K562 (cell line): Measurements from ENCODE around the gene MPRIP. TPM values are rescaled to one million over a fixed set of nuclear protein-coding genes. Genes with fewer than 3 reads are reported as not detected.
A peak's percentile ranks its signal among the peaks of the same experiment; 100 is the strongest.

Source experiments
- ATAC-seq: fragments of 200-7000 bp; cut with Tn5 transposase; 3 replicates; pipeline ENCODE4 v1.9.1; 2020; ENCODE audit warnings: moderate library complexity
- BruUV-seq: library from RNA; stranded (reverse); fragments of 400-500 nt; replicated peaks from 2 replicates; lab custom pipeline; 2021; lab: Mats Ljungman, UMichigan
- CTCF ChIA-PET: fragments of 300-600 bp; formaldehyde crosslinking; extraction: SDS; loops from one replicate; lab custom pipeline; 2021; ENCODE audit warnings: low intra/inter-chr PET ratio; lab: Yijun Ruan, JAX
- POLR2A ChIA-PET: fragments of 300-600, 350-650 bp; sonication (Branson Sonifier 250); formaldehyde crosslinking; extraction: SDS; loops from one replicate; lab custom pipeline; 2021; ENCODE audit warnings: antibody characterized with exemption, inconsistent platforms; lab: Yijun Ruan, JAX
- DNase-seq, 4 experiments: peaks; one replicate each; pipeline versions ENCODE4 v3.0.0 to v3.0.0-alpha.2; 2011 to 2018; ENCODE audit warnings: low spot score in 3 of 4, mixed read lengths in 3 of 4; ENCODE audit errors: extremely low read depth in 1 of 4
- FAIRE-seq: peaks from 2 replicates; lab custom pipeline; 2011; peaks lifted over from hg19 to GRCh38; lab: Jason Lieb, UNC
- H2AFZ ChIP-seq: 2 replicates; pipeline ENCODE4 v1.6.0; 2011; ENCODE audit warnings: low read depth, low read length, control low read depth, inconsistent platforms
- H3K27ac ChIP-seq: fragments of 200-600 bp; 3 replicates; pipeline ENCODE4 v1.8.0; 2011; ENCODE audit warnings: low read depth, mild to moderate bottlenecking, control low read depth, inconsistent platforms, low read length, moderate library complexity, mixed read lengths; ENCODE audit errors: extremely low read depth
- H3K27me3 ChIP-seq, 2 experiments: fragments of 300-600 bp in 1 of 2; 2 replicates in 1 of 2; 3 replicates in 1 of 2; pipeline versions ENCODE4 v1.6.0 to v1.8.0; 2011; ENCODE audit warnings: inconsistent platforms in 2 of 2, low read length in 2 of 2, mild to moderate bottlenecking in 1 of 2, mixed read lengths in 1 of 2, moderate library complexity in 1 of 2; ENCODE audit not compliant: control insufficient read depth in 2 of 2, insufficient read depth in 2 of 2
- H3K36me3 ChIP-seq: fragments of 300-600 bp; 3 replicates; pipeline ENCODE4 v1.8.0; 2011; ENCODE audit warnings: mild to moderate bottlenecking, low read length, inconsistent platforms; ENCODE audit not compliant: control insufficient read depth, insufficient read depth
- H3K4me1 ChIP-seq, 2 experiments: fragments of 200-600 bp in 1 of 2; replicated peaks in 1 of 2; 2 replicates in 1 of 2; 3 replicates in 1 of 2; pipeline versions ENCODE4 v1.5.1 to v1.8.0; 2011; ENCODE audit warnings: inconsistent platforms in 2 of 2, low read length in 2 of 2, mild to moderate bottlenecking in 1 of 2, mixed read lengths in 1 of 2, moderate library complexity in 1 of 2; ENCODE audit not compliant: control insufficient read depth in 2 of 2, insufficient read depth in 2 of 2
- H3K4me2 ChIP-seq: 2 replicates; pipeline ENCODE4 v1.6.1; 2011; ENCODE audit warnings: low read length, control low read depth, inconsistent platforms, mixed read lengths; ENCODE audit not compliant: insufficient read depth
- H3K4me3 ChIP-seq: fragments of 200-600 bp; sonication (generic), shearing (Covaris generic); 2 replicates; pipeline ENCODE4 v1.5.1; 2016; ENCODE audit warnings: control low read depth, inconsistent platforms
- H3K79me2 ChIP-seq: fragments of 200-600 bp; 3 replicates; pipeline ENCODE4 v1.8.0; 2011; ENCODE audit warnings: low read length, inconsistent platforms; ENCODE audit not compliant: control insufficient read depth, insufficient read depth
- H3K9ac ChIP-seq, 2 experiments: 2 replicates each; pipeline versions ENCODE4 v1.6.0 to v1.6.1; 2011; ENCODE audit warnings: low read depth in 2 of 2, low read length in 2 of 2, control low read depth in 1 of 2, inconsistent platforms in 1 of 2, mild to moderate bottlenecking in 1 of 2, mixed read lengths in 1 of 2; ENCODE audit not compliant: insufficient read depth in 1 of 2
- H3K9me1 ChIP-seq: one replicate; pipeline ENCODE4 v1.6.0; 2011; ENCODE audit warnings: inconsistent platforms, mild to moderate bottlenecking, low read length, moderate library complexity; ENCODE audit not compliant: control insufficient read depth, insufficient read depth
- H3K9me3 ChIP-seq: replicated peaks from 2 replicates; pipeline ENCODE4 v1.5.1; 2011; ENCODE audit warnings: low read depth, low read length, inconsistent platforms; ENCODE audit not compliant: control insufficient read depth, insufficient read depth
- H4K20me1 ChIP-seq: replicated peaks from 2 replicates; pipeline ENCODE4 v1.6.1; 2011; ENCODE audit warnings: low read length, inconsistent platforms, mixed read lengths; ENCODE audit not compliant: control insufficient read depth, insufficient read depth
- CAMTA2 ChIP-seq: fragments of 250-450 bp; sonication (Bioruptor Pico); conservative IDR thresholded peaks from 2 replicates; pipeline ENCODE4 v1.5.1; 2022
- CHD4 ChIP-seq: fragments of 200-600 bp; sonication (generic); IDR thresholded peaks from 3 replicates; pipeline ENCODE4 v1.6.1; 2012; ENCODE audit warnings: low read depth, mild to moderate bottlenecking, mixed read lengths, low read length, inconsistent platforms; ENCODE audit not compliant: insufficient read depth, insufficient replicate concordance, poor library complexity, severe bottlenecking
- ETV6 ChIP-seq, 3 experiments: fragments of 150-350 bp in 1 of 3; sonication (generic) in 1 of 3; formaldehyde crosslinking in 1 of 3; IDR thresholded peaks; 2 replicates each; pipeline versions ENCODE4 v1.6.1 to v1.8.0; 2014 to 2022; ENCODE audit warnings: borderline replicate concordance in 2 of 3, low read depth in 2 of 3, antibody characterized with exemption in 1 of 3, low read length in 1 of 3, mild to moderate bottlenecking in 1 of 3, missing genetic modification reagents in 1 of 3
- POLR2G ChIP-seq: fragments of 200-400 bp; formaldehyde crosslinking; IDR thresholded peaks from 2 replicates; pipeline ENCODE4 v1.6.1; 2017; ENCODE audit warnings: low read depth, mild to moderate bottlenecking, antibody characterized with exemption, low read length, moderate library complexity
- RAD51 ChIP-seq: fragments of 450-650 bp; IDR thresholded peaks from 2 replicates; pipeline ENCODE4 v1.7.1; 2016; ENCODE audit warnings: low read depth, mild to moderate bottlenecking, borderline replicate concordance
- SP1 ChIP-seq: sonication (generic); formaldehyde crosslinking; IDR thresholded peaks from 2 replicates; pipeline ENCODE4 v1.8.1; 2022; ENCODE audit warnings: mild to moderate bottlenecking, missing genetic modification reagents
- TAF1 ChIP-seq: IDR thresholded peaks from 2 replicates; pipeline ENCODE4 v1.6.1; 2011; ENCODE audit warnings: mild to moderate bottlenecking, low read length, moderate library complexity; ENCODE audit not compliant: insufficient read depth, control insufficient read depth, severe bottlenecking; ENCODE audit errors: extremely low read depth
- ZBED1 ChIP-seq: IDR thresholded peaks from 2 replicates; pipeline ENCODE4 v1.6.1; 2014
- ZNF57 ChIP-seq: fragments of 450-650 bp; formaldehyde crosslinking; IDR thresholded peaks from 2 replicates; pipeline ENCODE4 v1.4.0; 2020; ENCODE audit warnings: mild to moderate bottlenecking, moderate library complexity
- WGBS: fragments of 100-300 bp; shearing (Covaris generic); methylation state at CpG from one replicate; pipeline ENCODE4 v1.1.6; 2016; ENCODE audit warnings: low coverage, mixed read lengths; ENCODE audit not compliant: insufficient coverage; ENCODE audit errors: missing lambda C conversion rate; 5-methylcytosine and 5-hydroxymethylcytosine counted together
- in situ Hi-C: fragments of 300-500 bp; cut with MboI; formaldehyde crosslinking; loops from 4 replicates; pipeline ENCODE4 v1.15.0; 2018; ENCODE audit warnings: inconsistent platforms, mixed read lengths
- intact Hi-C: fragments of 100-400 bp; cut with micrococcal nuclease; formaldehyde crosslinking; loops from 2 replicates; pipeline ENCODE4 v1.14.2; 2022
- polyA plus RNA-seq, 8 experiments: library from polyadenylated mRNA; depleted of rRNA in 4 of 8; stranded (reverse) in 5 of 8; unstranded in 3 of 8; fragments of >200 nt; fragmentation: Nextera tagmentation in 2 of 8; fragmentation: Illumina TruSeq in 1 of 8; extraction: Ambion mirVana in 2 of 8; extraction: Trizol in 1 of 8; gene quantifications; 2 replicates each; pipeline versions ENCODE4 v1.2.1 to v1.2.3, GENCODE V29; 2011 to 2014; ENCODE audit warnings: inconsistent platforms in 1 of 8, missing spikeins in 1 of 8
- total RNA-seq, 7 experiments: library from RNA; depleted of rRNA in 6 of 7; stranded (reverse); fragments of >200 nt in 6 of 7; fragmentation: Illumina TruSeq in 2 of 7; extraction: Trizol in 2 of 7; gene quantifications; 2 replicates each; pipeline versions ENCODE4 v1.2.1 to v1.2.3, GENCODE V29; 2011 to 2021; ENCODE audit warnings: low replicate concordance in 1 of 7
- TF ChIP-seq, protein P1 (sequence below): fragments of 450-650 bp; IDR thresholded peaks from 2 replicates; pipeline ENCODE4 v1.7.1; 2018; ENCODE audit warnings: mild to moderate bottlenecking, low read depth; ENCODE audit not compliant: partially characterized antibody
- TF ChIP-seq, protein P2 (sequence below): sonication (generic); formaldehyde crosslinking; IDR thresholded peaks from 2 replicates; pipeline ENCODE4 v1.8.0; 2023; ENCODE audit warnings: mild to moderate bottlenecking, missing genetic modification reagents
- TF ChIP-seq, protein P3 (sequence below): fragments of 200-800 bp; sonication (Bioruptor generic); IDR thresholded peaks from 2 replicates; pipeline ENCODE4 v1.6.1; 2017; ENCODE audit warnings: missing genetic modification characterization, missing compliant biosample characterization
- TF ChIP-seq, protein P4 (sequence below): sonication (generic); IDR thresholded peaks from 2 replicates; pipeline ENCODE4 v1.6.1; 2016

The MPRIP gene
- total and polyA plus RNA-seq, 9 of the 15 experiments (the other 6 are each of a cell fraction or from before 2014, with no cell fraction given), result 10.0 to 72.6 (median 30.1) TPM

DNA sequence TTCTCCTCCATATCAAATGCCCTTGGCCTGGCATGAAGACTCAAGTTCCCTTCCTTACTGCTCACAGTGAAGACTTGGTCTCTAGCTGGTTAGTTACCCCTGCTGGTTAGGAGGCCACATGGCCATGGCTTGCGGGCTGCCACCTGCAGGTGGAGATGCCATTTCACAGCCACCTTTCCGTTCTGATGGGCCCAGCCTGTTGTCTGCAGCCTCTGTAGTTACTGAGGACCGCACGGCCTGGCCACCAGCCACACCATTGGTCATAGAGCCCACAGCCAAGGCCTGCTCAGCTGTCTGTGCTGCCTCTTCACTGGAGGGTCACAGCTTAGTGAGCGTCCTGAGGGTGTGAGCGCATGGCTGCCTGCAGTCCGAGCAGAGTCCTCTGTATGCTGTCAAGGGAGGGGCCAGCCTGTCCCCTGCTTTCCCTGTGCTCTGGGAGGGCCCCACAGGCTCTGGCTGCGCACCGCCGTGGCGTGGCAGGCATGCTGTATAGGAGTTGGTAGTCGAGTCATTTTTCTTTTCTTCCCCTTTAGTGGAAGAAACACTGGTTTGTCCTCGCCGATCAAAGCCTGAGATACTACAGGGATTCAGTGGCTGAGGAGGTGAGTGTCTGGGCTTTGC lies 104.6 kb downstream of the MPRIP start:
- CTCF ChIA-PET, result interaction anchor here (0.9 kb wide), 1 partner anchor 145 kb away, joined by 3 read pairs; no protein-coding TSS in a partner anchor
- Histone ChIP-seq H3K4me1 (peaks cover 0 to 6% of the 10 kb centered on the region in 2 experiments; a peak in 1 of 5 replicates), H3K4me3 (no peak overlapping the region), H3K36me3 (peaks cover 42% of the 10 kb centered on the region; the same call in 2 of the 3 replicates), H3K27me3 (no peaks in the 10 kb centered on the region), H3K9me3 (no peaks in the 10 kb centered on the region), H3K9ac (no peak overlapping the region), H2AFZ (no peak overlapping the region), H3K27ac (no peak overlapping the region), H3K9me1 (no peaks in the 10 kb centered on the region), H4K20me1 (no peaks in the 10 kb centered on the region), H3K4me2 (no peak overlapping the region), H3K79me2 (no peaks in the 10 kb centered on the region)
- no peak for FAIRE-seq
- in situ Hi-C loops, result no loop called here
- intact Hi-C loops, result loop anchor here (10.0 kb wide), 1 partner anchor 168 kb away; no protein-coding TSS in a partner anchor
- peak; percentile 55; the same call in 1 of the 3 replicates for ATAC-seq
- 78% methylated on average over 8 of the region's 14 CpGs for WGBS
- POLR2A ChIA-PET, result interaction anchor here (1.0 to 1.6 kb wide), 2 partner anchors 11 to 12 kb away, joined by 3 read pairs; no protein-coding TSS in a partner anchor
- DNase-seq, result peak in 1 of 4 experiments; percentile 10
- BruUV-seq, result no TSS peak
- TF ChIP-seq ETV6 (IDR thresholded peaks at IDR 0.05; ENCODE audit: borderline replicate concordance in 1 of 2, low read depth in 2 of 2, low read length in 1 of 2), result no peak
- no peak for TF ChIP-seq ETV6 (CRISPR knock-in tag; IDR thresholded peaks at IDR 0.05; ENCODE audit: borderline replicate concordance)
- peak; percentile 25; the same call in 1 of the 2 replicates for TF ChIP-seq POLR2G
- no peak for TF ChIP-seq RAD51
- TF ChIP-seq ZBED1, result no peak
- TF ChIP-seq SP1 (CRISPR knock-in tag), result no peak
- no peak for TF ChIP-seq CHD4
- TF ChIP-seq TAF1, result no peak
- no peak for TF ChIP-seq ZNF57 (CRISPR knock-in tag)
- TF ChIP-seq, protein P1, sequence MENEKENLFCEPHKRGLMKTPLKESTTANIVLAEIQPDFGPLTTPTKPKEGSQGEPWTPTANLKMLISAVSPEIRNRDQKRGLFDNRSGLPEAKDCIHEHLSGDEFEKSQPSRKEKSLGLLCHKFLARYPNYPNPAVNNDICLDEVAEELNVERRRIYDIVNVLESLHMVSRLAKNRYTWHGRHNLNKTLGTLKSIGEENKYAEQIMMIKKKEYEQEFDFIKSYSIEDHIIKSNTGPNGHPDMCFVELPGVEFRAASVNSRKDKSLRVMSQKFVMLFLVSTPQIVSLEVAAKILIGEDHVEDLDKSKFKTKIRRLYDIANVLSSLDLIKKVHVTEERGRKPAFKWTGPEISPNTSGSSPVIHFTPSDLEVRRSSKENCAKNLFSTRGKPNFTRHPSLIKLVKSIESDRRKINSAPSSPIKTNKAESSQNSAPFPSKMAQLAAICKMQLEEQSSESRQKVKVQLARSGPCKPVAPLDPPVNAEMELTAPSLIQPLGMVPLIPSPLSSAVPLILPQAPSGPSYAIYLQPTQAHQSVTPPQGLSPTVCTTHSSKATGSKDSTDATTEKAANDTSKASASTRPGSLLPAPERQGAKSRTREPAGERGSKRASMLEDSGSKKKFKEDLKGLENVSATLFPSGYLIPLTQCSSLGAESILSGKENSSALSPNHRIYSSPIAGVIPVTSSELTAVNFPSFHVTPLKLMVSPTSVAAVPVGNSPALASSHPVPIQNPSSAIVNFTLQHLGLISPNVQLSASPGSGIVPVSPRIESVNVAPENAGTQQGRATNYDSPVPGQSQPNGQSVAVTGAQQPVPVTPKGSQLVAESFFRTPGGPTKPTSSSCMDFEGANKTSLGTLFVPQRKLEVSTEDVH, result no peak
- TF ChIP-seq, protein P2, sequence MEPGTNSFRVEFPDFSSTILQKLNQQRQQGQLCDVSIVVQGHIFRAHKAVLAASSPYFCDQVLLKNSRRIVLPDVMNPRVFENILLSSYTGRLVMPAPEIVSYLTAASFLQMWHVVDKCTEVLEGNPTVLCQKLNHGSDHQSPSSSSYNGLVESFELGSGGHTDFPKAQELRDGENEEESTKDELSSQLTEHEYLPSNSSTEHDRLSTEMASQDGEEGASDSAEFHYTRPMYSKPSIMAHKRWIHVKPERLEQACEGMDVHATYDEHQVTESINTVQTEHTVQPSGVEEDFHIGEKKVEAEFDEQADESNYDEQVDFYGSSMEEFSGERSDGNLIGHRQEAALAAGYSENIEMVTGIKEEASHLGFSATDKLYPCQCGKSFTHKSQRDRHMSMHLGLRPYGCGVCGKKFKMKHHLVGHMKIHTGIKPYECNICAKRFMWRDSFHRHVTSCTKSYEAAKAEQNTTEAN, result no peak
- TF ChIP-seq, protein P3, sequence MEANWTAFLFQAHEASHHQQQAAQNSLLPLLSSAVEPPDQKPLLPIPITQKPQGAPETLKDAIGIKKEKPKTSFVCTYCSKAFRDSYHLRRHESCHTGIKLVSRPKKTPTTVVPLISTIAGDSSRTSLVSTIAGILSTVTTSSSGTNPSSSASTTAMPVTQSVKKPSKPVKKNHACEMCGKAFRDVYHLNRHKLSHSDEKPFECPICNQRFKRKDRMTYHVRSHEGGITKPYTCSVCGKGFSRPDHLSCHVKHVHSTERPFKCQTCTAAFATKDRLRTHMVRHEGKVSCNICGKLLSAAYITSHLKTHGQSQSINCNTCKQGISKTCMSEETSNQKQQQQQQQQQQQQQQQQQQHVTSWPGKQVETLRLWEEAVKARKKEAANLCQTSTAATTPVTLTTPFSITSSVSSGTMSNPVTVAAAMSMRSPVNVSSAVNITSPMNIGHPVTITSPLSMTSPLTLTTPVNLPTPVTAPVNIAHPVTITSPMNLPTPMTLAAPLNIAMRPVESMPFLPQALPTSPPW, result no peak
- TF ChIP-seq, protein P4, sequence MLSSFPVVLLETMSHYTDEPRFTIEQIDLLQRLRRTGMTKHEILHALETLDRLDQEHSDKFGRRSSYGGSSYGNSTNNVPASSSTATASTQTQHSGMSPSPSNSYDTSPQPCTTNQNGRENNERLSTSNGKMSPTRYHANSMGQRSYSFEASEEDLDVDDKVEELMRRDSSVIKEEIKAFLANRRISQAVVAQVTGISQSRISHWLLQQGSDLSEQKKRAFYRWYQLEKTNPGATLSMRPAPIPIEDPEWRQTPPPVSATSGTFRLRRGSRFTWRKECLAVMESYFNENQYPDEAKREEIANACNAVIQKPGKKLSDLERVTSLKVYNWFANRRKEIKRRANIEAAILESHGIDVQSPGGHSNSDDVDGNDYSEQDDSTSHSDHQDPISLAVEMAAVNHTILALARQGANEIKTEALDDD, result peak; percentile 77
- no peak for TF ChIP-seq CAMTA2 (CRISPR knock-in tag)
